GM12891 (cell line): Measurements from ENCODE around the gene ITGAX.

Experiments used
- POLR2A ChIP-seq: IDR thresholded peaks from 2 replicates; pipeline ENCODE4 v1.6.1; 2011; ENCODE audit warnings: low read depth, low read length, control low read depth
- POLR2AphosphoS5 ChIP-seq: IDR thresholded peaks from 2 replicates; pipeline ENCODE4 v1.6.1; 2011; ENCODE audit warnings: low read depth, low read length, control low read depth

DNA sequence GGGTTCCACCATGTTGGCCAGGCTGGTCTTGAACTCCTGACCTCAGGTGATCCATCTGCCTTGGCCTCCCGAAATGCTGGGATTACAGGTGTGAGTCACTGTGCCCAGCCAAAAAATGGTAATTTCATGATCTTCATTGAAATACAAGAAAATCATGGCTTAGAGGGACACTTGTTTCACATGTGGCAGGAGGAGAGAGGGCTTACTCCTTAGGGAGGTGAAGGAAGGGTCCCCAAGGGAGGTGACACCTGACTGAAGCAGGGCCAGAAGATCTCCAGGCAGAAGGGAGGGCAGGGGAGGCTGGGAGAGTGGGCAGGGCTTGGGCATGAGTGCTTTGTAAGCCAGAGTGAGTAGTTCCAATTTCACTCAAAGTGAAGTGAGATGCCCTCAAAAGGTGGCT is 20.0 kb upstream of the ITGAX start:
- TF ChIP-seq POLR2AphosphoS5: no peak
- no peak for TF ChIP-seq POLR2A
